Measurements from ENCODE around the gene RFC4.

Gene RFC4

GRCh38 chr3:186842426-186843038 is 36.2 kb upstream of the RFC4 start, which contains the start of gene ADIPOQ:
ADIPOQ (plus strand) TSS chr3:186842710; CDS start chr3:186853059, 10,349 bp downstream.
- no peaks in the 10 kb centered on the region for H4K20me1 ChIP-seq (ENCODE audit: insufficient read depth, low read length)
- no peaks in the 10 kb centered on the region for H3K27me3 ChIP-seq (replicated peaks; ENCODE audit: insufficient read depth, low read length)
- H3K9me2 ChIP-seq (replicated peaks; ENCODE audit: insufficient read depth, low read length), result no peaks in the 10 kb centered on the region
- H3K4me1 ChIP-seq (ENCODE audit: low read length), result no peaks in the 10 kb centered on the region
- H3K9me3 ChIP-seq (replicated peaks; ENCODE audit: insufficient read depth, low read length), result no peaks in the 10 kb centered on the region
- H3K9ac ChIP-seq (ENCODE audit: low read length), result no peak within 1 kb of the TSS
- H3K4me2 ChIP-seq (ENCODE audit: low read depth, low read length), result no peak within 1 kb of the TSS
- H3F3A ChIP-seq (ENCODE audit: insufficient read depth, low read length), result no peaks in the 10 kb centered on the region
- no peaks in the 10 kb centered on the region for H3K79me2 ChIP-seq (ENCODE audit: low read length)
- TF ChIP-seq EZH2phosphoT487 (IDR thresholded peaks at IDR 0.05; ENCODE audit: low read length) (no peak), EZH2 (optimal IDR thresholded peaks at IDR 0.05; ENCODE audit: low read depth, low read length) (no peak)
- TF ChIP-seq, protein P1, sequence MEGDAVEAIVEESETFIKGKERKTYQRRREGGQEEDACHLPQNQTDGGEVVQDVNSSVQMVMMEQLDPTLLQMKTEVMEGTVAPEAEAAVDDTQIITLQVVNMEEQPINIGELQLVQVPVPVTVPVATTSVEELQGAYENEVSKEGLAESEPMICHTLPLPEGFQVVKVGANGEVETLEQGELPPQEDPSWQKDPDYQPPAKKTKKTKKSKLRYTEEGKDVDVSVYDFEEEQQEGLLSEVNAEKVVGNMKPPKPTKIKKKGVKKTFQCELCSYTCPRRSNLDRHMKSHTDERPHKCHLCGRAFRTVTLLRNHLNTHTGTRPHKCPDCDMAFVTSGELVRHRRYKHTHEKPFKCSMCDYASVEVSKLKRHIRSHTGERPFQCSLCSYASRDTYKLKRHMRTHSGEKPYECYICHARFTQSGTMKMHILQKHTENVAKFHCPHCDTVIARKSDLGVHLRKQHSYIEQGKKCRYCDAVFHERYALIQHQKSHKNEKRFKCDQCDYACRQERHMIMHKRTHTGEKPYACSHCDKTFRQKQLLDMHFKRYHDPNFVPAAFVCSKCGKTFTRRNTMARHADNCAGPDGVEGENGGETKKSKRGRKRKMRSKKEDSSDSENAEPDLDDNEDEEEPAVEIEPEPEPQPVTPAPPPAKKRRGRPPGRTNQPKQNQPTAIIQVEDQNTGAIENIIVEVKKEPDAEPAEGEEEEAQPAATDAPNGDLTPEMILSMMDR (IDR thresholded peaks at IDR 0.05; ENCODE audit: low read length), result no peak
- H3K4me3 ChIP-seq (ENCODE audit: low read length), result no peak within 1 kb of the TSS
- DNase-seq, result no peak
- no peak within 1 kb of the TSS for H3K27ac ChIP-seq (ENCODE audit: low read length)
- H3K36me3 ChIP-seq (replicated peaks; ENCODE audit: insufficient read depth, low read length), result no peaks in the 10 kb centered on the region
- no peak within 1 kb of the TSS for H2AFZ ChIP-seq (ENCODE audit: low read length)

- H3K4me1 ChIP-seq (ENCODE audit: low read length), result no peaks in the 10 kb centered on the region
- no peaks in the 10 kb centered on the region for H3K9me2 ChIP-seq (replicated peaks; ENCODE audit: insufficient read depth, low read length)
- no peaks in the 10 kb centered on the region for H3K79me2 ChIP-seq (ENCODE audit: low read length)
- H3K27me3 ChIP-seq (replicated peaks; ENCODE audit: insufficient read depth, low read length), result no peaks in the 10 kb centered on the region
- no peaks in the 10 kb centered on the region for H3F3A ChIP-seq (ENCODE audit: insufficient read depth, low read length)
- no peak overlapping the region for H2AFZ ChIP-seq (ENCODE audit: low read length)
- no peaks in the 10 kb centered on the region for H4K20me1 ChIP-seq (ENCODE audit: insufficient read depth, low read length)
- H3K4me2 ChIP-seq (ENCODE audit: low read depth, low read length), result no peak overlapping the region
- H3K9me3 ChIP-seq (replicated peaks; ENCODE audit: insufficient read depth, low read length), result no peaks in the 10 kb centered on the region
- no peak for DNase-seq
- no peak for TF ChIP-seq EZH2 (optimal IDR thresholded peaks at IDR 0.05; ENCODE audit: low read depth, low read length)
- TF ChIP-seq EZH2phosphoT487 (IDR thresholded peaks at IDR 0.05; ENCODE audit: low read length), result no peak
- TF ChIP-seq, protein P1 (IDR thresholded peaks at IDR 0.05; ENCODE audit: low read length), result no peak
- H3K27ac ChIP-seq (ENCODE audit: low read length), result no peak overlapping the region
- H3K4me3 ChIP-seq (ENCODE audit: low read length), result no peak overlapping the region
- no peak overlapping the region for H3K9ac ChIP-seq (ENCODE audit: low read length)
- no peaks in the 10 kb centered on the region for H3K36me3 ChIP-seq (replicated peaks; ENCODE audit: insufficient read depth, low read length)
Observed at GRCh38 chr3:186841620-186842019, 35.3 kb upstream of the RFC4 start.

GRCh38 chr3:186839874-186840641 is 33.8 kb upstream of the RFC4 start:
- Histone ChIP-seq H3K9me3 (replicated peaks; ENCODE audit: insufficient read depth, low read length) (no peaks in the 10 kb centered on the region), H3K9me2 (replicated peaks; ENCODE audit: insufficient read depth, low read length) (no peaks in the 10 kb centered on the region), H3K36me3 (replicated peaks; ENCODE audit: insufficient read depth, low read length) (no peaks in the 10 kb centered on the region), H3K4me2 (ENCODE audit: low read depth, low read length) (no peak overlapping the region), H3F3A (ENCODE audit: insufficient read depth, low read length) (no peaks in the 10 kb centered on the region), H3K4me3 (ENCODE audit: low read length) (no peak overlapping the region), H3K27me3 (replicated peaks; ENCODE audit: insufficient read depth, low read length) (no peaks in the 10 kb centered on the region), H4K20me1 (ENCODE audit: insufficient read depth, low read length) (no peaks in the 10 kb centered on the region), H3K79me2 (ENCODE audit: low read length) (no peaks in the 10 kb centered on the region), H3K27ac (ENCODE audit: low read length) (no peak overlapping the region), H3K4me1 (ENCODE audit: low read length) (no peaks in the 10 kb centered on the region), H3K9ac (ENCODE audit: low read length) (no peak overlapping the region), H2AFZ (ENCODE audit: low read length) (no peak overlapping the region)
- TF ChIP-seq, protein P1 (IDR thresholded peaks at IDR 0.05; ENCODE audit: low read length), result no peak
- no peak for TF ChIP-seq EZH2phosphoT487 (IDR thresholded peaks at IDR 0.05; ENCODE audit: low read length)
- no peak for TF ChIP-seq EZH2 (optimal IDR thresholded peaks at IDR 0.05; ENCODE audit: low read depth, low read length)
- DNase-seq, result no peak
